A549 (cell line): ENCODE results near the gene NFATC2. TPM values are rescaled to one million over a fixed set of nuclear protein-coding genes. Genes with fewer than 3 reads are reported as not detected.

Source experiments
- ATAC-seq, 2 experiments: fragments of 200-7000 bp in 1 of 2; fragments of >200 bp in 1 of 2; cut with Nextera tagmentation in 1 of 2; cut with Tn5 transposase in 1 of 2; 3 replicates each; pipeline versions ENCODE4 v1.8.0 to v1.9.1; 2018 to 2020; ENCODE audit warnings: mild to moderate bottlenecking in 1 of 2, moderate library complexity in 1 of 2
- CTCF ChIA-PET: fragments of 300-600 bp; sonication (Branson Sonifier 250); formaldehyde crosslinking; extraction: SDS; loops from one replicate; lab custom pipeline; 2021; ENCODE audit warnings: antibody characterized with exemption, inconsistent platforms; lab: Yijun Ruan, JAX
- POLR2A ChIA-PET: fragments of 350-600 bp; formaldehyde crosslinking; extraction: SDS; loops from one replicate; lab custom pipeline; 2021; ENCODE audit warnings: antibody characterized with exemption, inconsistent platforms; lab: Yijun Ruan, JAX
- DNase-seq, 2 experiments: peaks; one replicate each; pipeline versions ENCODE4 v3.0.0 to v3.0.0-alpha.2; 2011 to 2016; ENCODE audit warnings: low read depth in 1 of 2, low spot score in 1 of 2
- FAIRE-seq: peaks from 2 replicates; lab custom pipeline; 2011; peaks lifted over from hg19 to GRCh38; lab: Jason Lieb, UNC
- H3K27ac ChIP-seq, 2 experiments: fragments of >200 bp; sonication (Bioruptor Twin); formaldehyde crosslinking; 3 replicates each; pipeline ENCODE4 v1.5.1; 2016 to 2017
- H3K4me1 ChIP-seq: fragments of >200 bp; sonication (Bioruptor Twin); formaldehyde crosslinking; 3 replicates; pipeline ENCODE4 v1.6.1; 2016
- H3K4me2 ChIP-seq: fragments of >200 bp; sonication (Bioruptor Twin); formaldehyde crosslinking; 3 replicates; pipeline ENCODE4 v1.6.1; 2016
- H3K4me3 ChIP-seq: fragments of >200 bp; sonication (Bioruptor Twin); formaldehyde crosslinking; 3 replicates; pipeline ENCODE4 v1.5.1; 2016
- H3K9me3 ChIP-seq: fragments of >200 bp; sonication (Bioruptor Twin); formaldehyde crosslinking; 3 replicates; pipeline ENCODE4 v1.6.1; 2016
- CHD2 ChIP-seq: fragments of 150-350 bp; IDR thresholded peaks from 2 replicates; pipeline ENCODE4 v1.6.1; 2014; ENCODE audit warnings: low read length; ENCODE audit not compliant: partially characterized antibody
- CTCF ChIP-seq: fragments of >200 bp; sonication (Bioruptor Twin); formaldehyde crosslinking; IDR thresholded peaks from 3 replicates; pipeline ENCODE4 v1.5.1; 2016
- EHMT2 ChIP-seq: fragments of 200-600 bp; sonication (generic); IDR thresholded peaks from 2 replicates; pipeline ENCODE4 v1.6.1; 2016; ENCODE audit warnings: antibody characterized with exemption, low read depth, mild to moderate bottlenecking, moderate library complexity
- EP300 ChIP-seq, 2 experiments: fragments of >200 bp; sonication (Bioruptor Twin); formaldehyde crosslinking; IDR thresholded peaks; 2 replicates in 1 of 2; 3 replicates in 1 of 2; pipeline ENCODE4 v1.6.1; 2016 to 2017
- FOSL2 ChIP-seq, 2 experiments: fragments of 450-650 bp in 1 of 2; fragments of >200 bp in 1 of 2; sonication (Bioruptor Twin) in 1 of 2; formaldehyde crosslinking; IDR thresholded peaks; 2 replicates each; pipeline versions ENCODE4 v1.5.0 to v1.6.1; 2016 to 2020; ENCODE audit warnings: mild to moderate bottlenecking in 1 of 2, moderate library complexity in 1 of 2
- FOXS1 ChIP-seq: fragments of 250-450 bp; sonication (Bioruptor Pico); IDR thresholded peaks from 2 replicates; pipeline ENCODE4 v1.5.0; 2020; ENCODE audit warnings: mild to moderate bottlenecking, moderate library complexity
- HOXA7 ChIP-seq: fragments of 250-450 bp; sonication (Bioruptor Pico); IDR thresholded peaks from 2 replicates; pipeline ENCODE4 v1.5.0; 2020; ENCODE audit warnings: mild to moderate bottlenecking, moderate library complexity
- MAFK ChIP-seq: fragments of 450-650 bp; IDR thresholded peaks from 2 replicates; pipeline ENCODE4 v1.6.1; 2014; ENCODE audit not compliant: partially characterized antibody
- MAX ChIP-seq: IDR thresholded peaks from 2 replicates; pipeline ENCODE4 v1.6.1; 2012
- MYC ChIP-seq: IDR thresholded peaks from 2 replicates; pipeline ENCODE4 v1.6.1; 2012; ENCODE audit warnings: mild to moderate bottlenecking, inconsistent platforms, low read length, improper control_type of control experiment, borderline replicate concordance
- PBX3 ChIP-seq: IDR thresholded peaks from 2 replicates; pipeline ENCODE4 v1.6.1; 2012
- PHF8 ChIP-seq: fragments of 200-600 bp; sonication (generic); IDR thresholded peaks from 2 replicates; pipeline ENCODE4 v1.6.1; 2016; ENCODE audit warnings: low read depth, mild to moderate bottlenecking, antibody characterized with exemption, moderate library complexity, borderline replicate concordance
- POLR2AphosphoS2 ChIP-seq: conservative IDR thresholded peaks from 2 replicates; pipeline ENCODE4 v1.6.1; 2012; ENCODE audit warnings: low read length, improper control_type of control experiment, inconsistent platforms
- RAD21 ChIP-seq, 2 experiments: fragments of >200 bp in 1 of 2; sonication (Bioruptor Twin) in 1 of 2; formaldehyde crosslinking in 1 of 2; IDR thresholded peaks in 1 of 2; conservative IDR thresholded peaks in 1 of 2; 2 replicates in 1 of 2; 3 replicates in 1 of 2; pipeline ENCODE4 v1.6.1; 2012 to 2018; ENCODE audit warnings: inconsistent platforms in 1 of 2
- TP53 ChIP-seq: fragments of 250-450 bp; sonication (Bioruptor Pico); IDR thresholded peaks from 2 replicates; pipeline ENCODE4 v1.5.0; 2021; ENCODE audit warnings: mild to moderate bottlenecking, moderate library complexity
- ZC3H11A ChIP-seq: fragments of 450-650 bp; IDR thresholded peaks from 2 replicates; pipeline ENCODE4 v1.6.1; 2014; ENCODE audit warnings: antibody characterized with exemption, mild to moderate bottlenecking
- WGBS: methylation state at CpG from one replicate; pipeline ENCODE4 v1.1.6; 2017; ENCODE audit errors: missing lambda C conversion rate; 5-methylcytosine and 5-hydroxymethylcytosine counted together
- polyA plus RNA-seq, 4 experiments: library from polyadenylated mRNA; depleted of rRNA in 3 of 4; stranded (reverse); fragments of >200 nt; fragmentation: RNase III in 1 of 4; extraction: RNeasy Plus Mini Kit Qiagen cat#74134 plus additional on column Dnase treatment in 1 of 4; gene quantifications; 2 replicates in 3 of 4; 3 replicates in 1 of 4; pipeline ENCODE4 v1.2.3, GENCODE V29; 2011 to 2017

NFATC2 gene
- polyA plus RNA-seq, 2 of the 4 experiments (the other 2 are of a cell fraction): 0.75 to 1.6 TPM

GRCh38 chr20:51522207-51522606 is 20.3 kb downstream of the NFATC2 start (continued):
- TF ChIP-seq EHMT2 (no peak), FOXS1 (CRISPR knock-in tag) (no peak), TP53 (CRISPR knock-in tag) (no peak), CHD2 (no peak), PBX3 (no peak)

GRCh38 chr20:51517839-51518238 is 24.7 kb downstream of the NFATC2 start:
- FAIRE-seq: no peak
- Histone ChIP-seq H3K4me1 (no peaks in the 10 kb centered on the region), H3K9me3 (no peaks in the 10 kb centered on the region), H3K4me3 (no peak overlapping the region), H3K4me2 (no peak overlapping the region), H3K27ac (no peak overlapping the region)
- ChIA-PET CTCF (interaction anchor here (0.7 to 1.9 kb wide), 4 partner anchors 8 to 201 kb away, joined by 3 to 4 read pairs (median 4); no protein-coding TSS in a partner anchor), POLR2A (no interaction called here)
- DNase-seq: no peak
- no peak for ATAC-seq
- TF ChIP-seq EP300 (IDR thresholded peaks at IDR 0.05) (no peak), MAFK (peak; percentile 96)
- 82% methylated on average over 2 of the region's 2 CpGs for WGBS

GRCh38 chr20:51516855-51517254 is 25.7 kb downstream of the NFATC2 start:
- 92% methylated on average over 7 of the region's 7 CpGs for WGBS
- Histone ChIP-seq H3K4me1 (no peaks in the 10 kb centered on the region), H3K4me3 (no peak overlapping the region), H3K9me3 (no peaks in the 10 kb centered on the region), H3K27ac (no peak overlapping the region), H3K4me2 (no peak overlapping the region)
- TF ChIP-seq ZC3H11A (no peak), PHF8 (no peak), POLR2AphosphoS2 (no peak), EHMT2 (no peak), MAX (no peak), MYC (no peak), HOXA7 (no peak), TP53 (CRISPR knock-in tag) (no peak), CTCF (no peak)
- POLR2A ChIA-PET: no interaction called here
- CTCF ChIA-PET: interaction anchor here (1.2 to 1.9 kb wide), 5 partner anchors 10 to 210 kb away, joined by 3 to 4 read pairs (median 3); no protein-coding TSS in a partner anchor
- DNase-seq (no peak), FAIRE-seq (no peak), ATAC-seq (no peak)

- ChIA-PET CTCF (interaction anchor here (1.2 to 1.6 kb wide), 3 partner anchors 19 to 260 kb away, joined by 3 to 4 read pairs (median 3); no protein-coding TSS in a partner anchor), POLR2A (no interaction called here)
- H3K4me3 ChIP-seq: no peak overlapping the region
- no peak overlapping the region for H3K4me2 ChIP-seq
- no peaks in the 10 kb centered on the region for H3K9me3 ChIP-seq
- WGBS: 76% methylated on average over 7 of the region's 7 CpGs
- no peaks in the 10 kb centered on the region for H3K4me1 ChIP-seq
- FAIRE-seq: no peak
- H3K27ac ChIP-seq: no peak overlapping the region
- ATAC-seq: no peak
- DNase-seq: no peak
- TF ChIP-seq MAX (no peak), FOSL2 (IDR thresholded peaks at IDR 0.05) (no peak), FOSL2 (CRISPR knock-in tag; IDR thresholded peaks at IDR 0.05) (no peak), RAD21 (conservative IDR thresholded peaks at IDR 0.05 in 1 of 2, IDR thresholded peaks at IDR 0.05 in 1 of 2) (no peak)
These were observed 27.7 kb downstream of the NFATC2 start for GRCh38 chr20:51514836-51515235.
